Fibroblast of mammary gland (primary cell): ENCODE data around the gene SPATA13.

Experiments used
- DNase-seq: peaks from one replicate; pipeline ENCODE4 v3.0.0-alpha.2; 2010; ENCODE audit warnings: low read depth
- H3K4me3 ChIP-seq: 2 replicates; pipeline ENCODE4 v1.5.1; 2011; ENCODE audit warnings: low read depth, mild to moderate bottlenecking, low read length, moderate library complexity; ENCODE audit not compliant: control insufficient read depth
- CTCF ChIP-seq: conservative IDR thresholded peaks from 2 replicates; pipeline ENCODE4 v1.5.1; 2011; ENCODE audit warnings: low read depth, low read length, inconsistent platforms; ENCODE audit not compliant: control insufficient read depth, insufficient read depth

Gene SPATA13

GRCh38 chr13:24270639-24271141 lies 110.2 kb downstream of the SPATA13 start:
- peak; percentile 48 for DNase-seq
- no peak for TF ChIP-seq CTCF
- H3K4me3 ChIP-seq = peak overlapping the region; percentile 45

- peak overlapping the region; percentile 45 for H3K4me3 ChIP-seq
- no peak for DNase-seq
- TF ChIP-seq CTCF = no peak
Observed at GRCh38 chr13:24271231-24271600, 110.7 kb downstream of the SPATA13 start.

GRCh38 chr13:24271601-24272451 lies 111.3 kb downstream of the SPATA13 start:
- DNase-seq = peak; percentile 77
- no peak for TF ChIP-seq CTCF
- peak overlapping the region; percentile 38 for H3K4me3 ChIP-seq

GRCh38 chr13:24272452-24273161 lies 112.1 kb downstream of the SPATA13 start:
- no peak for TF ChIP-seq CTCF
- H3K4me3 ChIP-seq = no peak overlapping the region
- no peak for DNase-seq

- no peak overlapping the region for H3K4me3 ChIP-seq
- DNase-seq = no peak
- TF ChIP-seq CTCF = no peak
Observed at GRCh38 chr13:24273926-24274325, 113.4 kb downstream of the SPATA13 start.

- TF ChIP-seq CTCF = no peak
- H3K4me3 ChIP-seq = no peak overlapping the region
- DNase-seq = no peak
Observed at GRCh38 chr13:24274452-24275021, 114.0 kb downstream of the SPATA13 start.
